Glutamatergic neuron (in vitro differentiated cells): ENCODE measurements around the gene BAX. TPM values are rescaled to one million over a fixed set of nuclear protein-coding genes. Genes with fewer than 3 reads are reported as not detected.

Experiments used
- DNase-seq: peaks from one replicate; pipeline ENCODE4 v3.0.0; 2022
- H3K27ac Mint-ChIP-seq: one replicate; pipeline ENCODE4 v1.8.0; 2020; ENCODE audit warnings: mild to moderate bottlenecking, mixed read lengths, inconsistent platforms; ENCODE audit not compliant: unreplicated experiment
- H3K27me3 Mint-ChIP-seq: one replicate; pipeline ENCODE4 v1.8.0; 2020; ENCODE audit warnings: mild to moderate bottlenecking, moderate library complexity, mixed read lengths, inconsistent platforms; ENCODE audit not compliant: unreplicated experiment
- H3K36me3 Mint-ChIP-seq: one replicate; pipeline ENCODE4 v1.8.0; 2020; ENCODE audit warnings: mild to moderate bottlenecking, mixed read lengths, inconsistent platforms; ENCODE audit not compliant: unreplicated experiment
- H3K4me1 Mint-ChIP-seq: one replicate; pipeline ENCODE4 v1.8.0; 2020; ENCODE audit warnings: mild to moderate bottlenecking, low read depth, mixed read lengths, inconsistent platforms; ENCODE audit not compliant: unreplicated experiment
- H3K4me3 Mint-ChIP-seq: one replicate; pipeline ENCODE4 v1.8.0; 2020; ENCODE audit warnings: mild to moderate bottlenecking, mixed read lengths, inconsistent platforms; ENCODE audit not compliant: unreplicated experiment
- H3K9me3 Mint-ChIP-seq: one replicate; pipeline ENCODE4 v1.8.0; 2020; ENCODE audit warnings: mild to moderate bottlenecking, moderate library complexity, mixed read lengths, inconsistent platforms; ENCODE audit not compliant: unreplicated experiment
- total RNA-seq: library from RNA; stranded (reverse); fragmentation: NEBNext Ultra II Directional; extraction: Animal tissue kit (Norgen Biotek cat#: 25700); gene quantifications from one replicate; pipeline ENCODE4 v1.2.1, GENCODE V29; 2021; ENCODE audit not compliant: unreplicated experiment
- TF ChIP-seq, protein P1 (sequence below): fragments of 200-600 bp; sonication (generic); IDR thresholded peaks from one replicate; pipeline ENCODE4 v1.5.0; 2021; ENCODE audit not compliant: partially characterized antibody, unreplicated experiment

BAX gene
- total RNA-seq, 1 donor from 2014 or later: 87.7 TPM

DNA sequence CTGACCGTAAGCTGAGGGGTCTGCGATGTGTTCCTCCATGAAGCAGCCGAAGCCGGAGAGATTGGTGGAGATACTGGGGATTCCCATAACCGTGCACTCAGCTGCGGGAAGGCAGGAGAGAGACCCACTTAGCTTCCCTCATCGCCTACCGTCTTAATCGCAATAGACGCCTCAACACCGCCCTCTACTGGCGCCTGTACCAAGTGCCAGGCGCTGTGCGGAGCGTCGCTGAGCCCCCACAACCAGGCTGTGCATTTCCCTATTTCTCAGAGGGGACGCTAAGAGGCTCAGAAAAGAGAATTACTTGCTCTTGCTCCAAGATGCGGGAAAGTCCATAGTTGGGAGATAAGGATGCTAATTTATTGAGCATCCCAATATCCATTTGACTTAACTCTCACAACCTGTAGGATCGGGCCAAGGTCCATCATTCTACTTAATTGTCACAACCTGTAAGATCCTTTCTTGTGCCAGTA is 16.3 kb downstream of the BAX start:
- TF ChIP-seq, protein P1, sequence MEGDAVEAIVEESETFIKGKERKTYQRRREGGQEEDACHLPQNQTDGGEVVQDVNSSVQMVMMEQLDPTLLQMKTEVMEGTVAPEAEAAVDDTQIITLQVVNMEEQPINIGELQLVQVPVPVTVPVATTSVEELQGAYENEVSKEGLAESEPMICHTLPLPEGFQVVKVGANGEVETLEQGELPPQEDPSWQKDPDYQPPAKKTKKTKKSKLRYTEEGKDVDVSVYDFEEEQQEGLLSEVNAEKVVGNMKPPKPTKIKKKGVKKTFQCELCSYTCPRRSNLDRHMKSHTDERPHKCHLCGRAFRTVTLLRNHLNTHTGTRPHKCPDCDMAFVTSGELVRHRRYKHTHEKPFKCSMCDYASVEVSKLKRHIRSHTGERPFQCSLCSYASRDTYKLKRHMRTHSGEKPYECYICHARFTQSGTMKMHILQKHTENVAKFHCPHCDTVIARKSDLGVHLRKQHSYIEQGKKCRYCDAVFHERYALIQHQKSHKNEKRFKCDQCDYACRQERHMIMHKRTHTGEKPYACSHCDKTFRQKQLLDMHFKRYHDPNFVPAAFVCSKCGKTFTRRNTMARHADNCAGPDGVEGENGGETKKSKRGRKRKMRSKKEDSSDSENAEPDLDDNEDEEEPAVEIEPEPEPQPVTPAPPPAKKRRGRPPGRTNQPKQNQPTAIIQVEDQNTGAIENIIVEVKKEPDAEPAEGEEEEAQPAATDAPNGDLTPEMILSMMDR: peak; percentile 90
- Mint-ChIP-seq H3K27ac (no peak overlapping the region), H3K27me3 (peaks cover 7% of the 10 kb centered on the region), H3K36me3 (no peaks in the 10 kb centered on the region), H3K4me3 (peak overlapping the region; percentile 25), H3K4me1 (peaks cover 16% of the 10 kb centered on the region), H3K9me3 (peaks cover 7% of the 10 kb centered on the region)
- peak; percentile 92 for DNase-seq

DNA sequence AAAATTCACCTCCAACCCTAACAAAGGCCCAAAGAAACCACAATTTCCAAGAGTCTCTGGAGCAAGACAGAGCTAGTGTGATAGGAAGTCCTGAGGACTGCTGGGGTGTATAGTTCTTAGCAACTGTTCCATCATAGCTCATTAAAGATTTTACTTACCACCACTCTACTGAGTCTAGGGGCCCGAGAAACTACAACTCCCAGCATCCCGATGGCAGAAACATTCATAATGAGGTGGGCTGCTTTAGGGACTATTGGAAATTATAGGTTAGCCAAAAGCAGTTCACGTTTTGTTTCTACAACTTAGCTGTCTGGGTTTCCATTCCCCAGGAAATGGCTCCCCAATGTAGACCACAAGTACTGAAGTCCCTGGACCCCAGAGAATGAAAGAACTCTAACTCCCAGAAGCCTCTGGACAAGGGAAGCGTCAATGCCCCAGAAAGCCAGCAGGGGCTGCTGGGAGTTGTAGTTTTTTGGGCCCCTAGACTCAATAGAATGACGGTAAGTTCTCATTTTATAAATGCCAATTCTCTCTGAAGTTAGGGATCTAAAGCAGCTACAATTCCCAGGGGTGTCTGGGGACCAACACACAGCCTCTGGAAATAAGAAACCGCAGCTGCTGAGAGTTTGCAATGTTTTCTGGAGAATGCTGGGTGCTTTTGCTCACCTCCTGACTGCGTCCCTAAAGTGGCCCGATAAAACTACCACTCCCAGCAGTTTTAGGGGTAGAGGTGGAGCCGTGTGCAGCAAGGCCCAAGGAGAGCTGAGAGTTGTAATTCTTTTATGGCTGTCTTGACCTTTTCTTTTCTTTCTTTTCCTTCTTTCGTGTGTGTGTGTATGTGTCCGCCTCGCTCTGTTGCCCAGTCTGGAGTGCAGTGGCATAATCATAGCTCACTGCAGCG is 21.5 kb downstream of the BAX start:
- peak; percentile 68 for DNase-seq
- no peak overlapping the region for H3K4me3 Mint-ChIP-seq
- TF ChIP-seq, protein P1: peak; percentile 75
- peaks cover 5% of the 10 kb centered on the region for H3K36me3 Mint-ChIP-seq
- no peaks in the 10 kb centered on the region for H3K27me3 Mint-ChIP-seq
- no peak overlapping the region for H3K27ac Mint-ChIP-seq
- H3K9me3 Mint-ChIP-seq: no peaks in the 10 kb centered on the region
- H3K4me1 Mint-ChIP-seq: peaks cover 2% of the 10 kb centered on the region

DNA sequence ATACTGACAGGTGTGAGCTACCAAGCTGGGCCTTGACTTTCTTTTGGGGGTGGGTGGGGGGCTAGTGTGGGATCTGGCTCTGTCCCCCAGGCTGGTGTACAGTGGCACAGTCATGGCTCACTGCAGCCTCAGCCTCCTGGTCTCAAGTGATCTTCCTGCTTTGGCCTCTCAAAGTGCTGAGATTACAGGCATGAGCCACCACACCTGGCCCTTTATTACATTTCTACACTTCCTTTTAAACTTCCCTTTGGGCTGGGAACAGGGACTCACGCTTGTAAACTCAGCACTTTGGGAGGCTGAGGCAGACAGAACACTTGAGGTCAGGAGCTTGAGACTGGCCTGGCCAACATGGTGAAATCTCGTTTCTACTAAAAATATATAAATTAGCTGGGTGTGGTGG is 22.4 kb downstream of the BAX start:
- no peak overlapping the region for H3K27ac Mint-ChIP-seq
- no peak for DNase-seq
- H3K4me1 Mint-ChIP-seq: peaks cover 2% of the 10 kb centered on the region
- no peak overlapping the region for H3K4me3 Mint-ChIP-seq
- no peaks in the 10 kb centered on the region for H3K9me3 Mint-ChIP-seq
- peaks cover under 1% of the 10 kb centered on the region for H3K27me3 Mint-ChIP-seq
- TF ChIP-seq, protein P1: no peak
- peaks cover 5% of the 10 kb centered on the region for H3K36me3 Mint-ChIP-seq

DNA sequence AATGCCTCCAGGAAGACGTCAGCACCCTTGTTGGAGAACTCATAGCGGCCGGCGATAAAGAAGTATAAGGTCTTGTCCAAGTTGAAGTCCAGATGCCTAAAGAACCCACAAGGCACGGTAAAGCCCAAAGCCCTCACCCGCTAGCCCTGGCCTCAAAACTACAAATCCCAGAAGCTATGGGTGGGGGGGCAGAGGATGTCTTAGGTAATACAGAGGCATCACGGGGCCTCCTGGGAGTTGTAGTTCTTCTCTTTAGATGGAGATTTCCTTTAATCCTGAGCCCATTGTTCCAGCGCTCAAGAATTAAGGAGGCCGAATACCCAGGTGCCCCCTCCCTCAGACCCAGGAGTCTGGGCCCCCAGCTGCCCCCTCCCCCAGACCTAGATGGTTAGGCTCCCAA is 27.6 kb downstream of the BAX start:
- H3K27ac Mint-ChIP-seq: no peak overlapping the region
- peaks cover 2% of the 10 kb centered on the region for H3K4me1 Mint-ChIP-seq
- no peak for DNase-seq
- H3K36me3 Mint-ChIP-seq: peaks cover 5% of the 10 kb centered on the region
- TF ChIP-seq, protein P1: no peak
- no peaks in the 10 kb centered on the region for H3K9me3 Mint-ChIP-seq
- H3K27me3 Mint-ChIP-seq: peaks cover 7% of the 10 kb centered on the region
- no peak overlapping the region for H3K4me3 Mint-ChIP-seq

DNA sequence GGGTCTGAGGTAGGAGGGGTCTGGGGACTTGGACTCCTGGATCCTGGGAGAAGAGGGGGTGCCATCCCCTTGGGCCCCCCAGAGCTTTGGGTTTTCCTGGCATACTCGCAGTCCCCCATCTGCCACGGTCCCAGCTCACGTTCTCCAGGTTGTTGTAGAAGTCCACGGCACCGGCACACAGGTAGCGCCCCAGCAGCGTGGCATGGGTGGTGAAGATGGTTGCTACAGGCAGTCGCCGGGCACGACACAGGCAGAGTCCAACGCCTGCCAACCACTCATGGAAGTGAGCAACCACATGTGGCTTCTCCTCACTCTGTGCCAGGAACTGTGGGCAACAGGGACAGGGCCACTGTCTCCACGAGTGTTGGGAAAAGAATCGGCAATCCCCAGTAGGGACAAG is 31.0 kb downstream of the BAX start:
- TF ChIP-seq, protein P1: no peak
- Mint-ChIP-seq H3K9me3 (peaks cover 11% of the 10 kb centered on the region), H3K27me3 (peaks cover 7% of the 10 kb centered on the region), H3K36me3 (no peaks in the 10 kb centered on the region), H3K27ac (no peak overlapping the region), H3K4me1 (peaks cover 7% of the 10 kb centered on the region), H3K4me3 (no peak overlapping the region)
- no peak for DNase-seq
